ENCODE data around the gene UGCG.

DNA sequence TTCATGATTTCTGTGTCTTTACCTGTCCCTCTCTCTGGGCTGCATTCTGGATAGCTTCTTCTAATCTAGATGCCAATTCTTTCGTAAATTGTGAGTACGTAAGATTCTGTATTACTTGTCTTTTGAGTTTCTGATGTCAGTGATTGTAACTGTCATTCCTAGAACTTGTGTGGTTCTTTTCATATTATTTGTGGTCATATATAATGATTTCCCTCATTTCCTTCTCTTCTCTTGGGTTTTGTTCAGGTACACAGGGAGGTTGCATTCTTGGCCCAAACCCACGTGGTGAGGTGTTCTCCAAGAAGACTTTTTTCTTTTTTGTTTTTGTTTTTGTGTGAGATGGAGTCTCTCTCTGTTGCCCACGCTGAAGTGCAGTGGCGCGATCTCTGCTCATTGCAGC lies 13.8 kb downstream of the UGCG start:
- TF ChIP-seq POLR2A (IDR thresholded peaks at IDR 0.05), result no peak
- TF ChIP-seq, protein P1, sequence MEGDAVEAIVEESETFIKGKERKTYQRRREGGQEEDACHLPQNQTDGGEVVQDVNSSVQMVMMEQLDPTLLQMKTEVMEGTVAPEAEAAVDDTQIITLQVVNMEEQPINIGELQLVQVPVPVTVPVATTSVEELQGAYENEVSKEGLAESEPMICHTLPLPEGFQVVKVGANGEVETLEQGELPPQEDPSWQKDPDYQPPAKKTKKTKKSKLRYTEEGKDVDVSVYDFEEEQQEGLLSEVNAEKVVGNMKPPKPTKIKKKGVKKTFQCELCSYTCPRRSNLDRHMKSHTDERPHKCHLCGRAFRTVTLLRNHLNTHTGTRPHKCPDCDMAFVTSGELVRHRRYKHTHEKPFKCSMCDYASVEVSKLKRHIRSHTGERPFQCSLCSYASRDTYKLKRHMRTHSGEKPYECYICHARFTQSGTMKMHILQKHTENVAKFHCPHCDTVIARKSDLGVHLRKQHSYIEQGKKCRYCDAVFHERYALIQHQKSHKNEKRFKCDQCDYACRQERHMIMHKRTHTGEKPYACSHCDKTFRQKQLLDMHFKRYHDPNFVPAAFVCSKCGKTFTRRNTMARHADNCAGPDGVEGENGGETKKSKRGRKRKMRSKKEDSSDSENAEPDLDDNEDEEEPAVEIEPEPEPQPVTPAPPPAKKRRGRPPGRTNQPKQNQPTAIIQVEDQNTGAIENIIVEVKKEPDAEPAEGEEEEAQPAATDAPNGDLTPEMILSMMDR (IDR thresholded peaks at IDR 0.05), result no peak

Data from lower leg skin (tissue), 3 donors.